Common myeloid progenitor, CD34-positive (primary cell): ENCODE measurements around the gene SPINK4.

ENCODE experiments used
- CTCF ChIA-PET: fragments of 350-600 bp; sonication (Branson Sonifier 250); formaldehyde crosslinking; loops from one replicate; lab custom pipeline; 2021; ENCODE audit warnings: antibody characterized with exemption; lab: Charles Lee
- POLR2A ChIA-PET: fragments of 350-600 bp; sonication (Branson Sonifier 250); formaldehyde crosslinking; loops from one replicate; lab custom pipeline; 2021; ENCODE audit warnings: antibody characterized with exemption; lab: Charles Lee
- DNase-seq, 3 donors: peaks; one replicate each; pipeline versions ENCODE4 v3.0.0 to v3.0.0-alpha.2; 2013
- H3K27ac ChIP-seq, 2 experiments: 1 replicate in 1 of 2; 2 replicates in 1 of 2; pipeline ENCODE4 v1.7.0; 2013; ENCODE audit warnings: inconsistent platforms in 2 of 2, low read length in 2 of 2, mild to moderate bottlenecking in 2 of 2, low read depth in 1 of 2, moderate library complexity in 1 of 2; ENCODE audit not compliant: severe bottlenecking in 2 of 2, insufficient read depth in 1 of 2, poor library complexity in 1 of 2
- H3K27me3 ChIP-seq, 5 experiments: replicated peaks in 2 of 5; 1 replicate in 3 of 5; 2 replicates in 2 of 5; pipeline versions ENCODE4 v1.6.1 to v1.7.0; 2013; ENCODE audit warnings: low read length in 4 of 5, mild to moderate bottlenecking in 2 of 5, moderate library complexity in 2 of 5, inconsistent platforms in 1 of 5; ENCODE audit not compliant: insufficient read depth in 5 of 5, control insufficient read depth in 4 of 5
- H3K36me3 ChIP-seq, 4 experiments: 1 replicate in 2 of 4; 2 replicates in 2 of 4; pipeline versions ENCODE4 v1.6.1 to v1.7.0; 2013; ENCODE audit warnings: low read length in 3 of 4, control low read depth in 1 of 4, mild to moderate bottlenecking in 1 of 4; ENCODE audit not compliant: control insufficient read depth in 4 of 4, insufficient read depth in 4 of 4
- H3K4me1 ChIP-seq, 4 experiments: 1 replicate in 3 of 4; 2 replicates in 1 of 4; pipeline versions ENCODE4 v1.6.1 to v1.7.1; 2013; ENCODE audit warnings: low read length in 3 of 4, mild to moderate bottlenecking in 3 of 4, control low read depth in 1 of 4, inconsistent platforms in 1 of 4, moderate library complexity in 1 of 4; ENCODE audit not compliant: control insufficient read depth in 4 of 4, insufficient read depth in 4 of 4; ENCODE audit errors: control extremely low read depth in 1 of 4
- H3K4me3 ChIP-seq, 7 experiments: 1 replicate in 4 of 7; 2 replicates in 3 of 7; pipeline versions ENCODE4 v1.5.1 to v1.7.0; 2013; ENCODE audit warnings: mild to moderate bottlenecking in 7 of 7, low read length in 6 of 7, moderate library complexity in 6 of 7, inconsistent platforms in 2 of 7, low read depth in 2 of 7, control low read depth in 1 of 7; ENCODE audit not compliant: insufficient read depth in 4 of 7, control insufficient read depth in 1 of 7; ENCODE audit errors: extremely low read depth in 1 of 7
- H3K9me3 ChIP-seq, 5 experiments: 1 replicate in 4 of 5; 2 replicates in 1 of 5; pipeline versions ENCODE4 v1.6.1 to v1.7.1; 2013; ENCODE audit warnings: low read length in 4 of 5, mild to moderate bottlenecking in 2 of 5, inconsistent platforms in 1 of 5, low read depth in 1 of 5, moderate library complexity in 1 of 5; ENCODE audit not compliant: control insufficient read depth in 4 of 5, insufficient read depth in 2 of 5; ENCODE audit errors: control extremely low read depth in 1 of 5
- WGBS: methylation state at CpG from one replicate; pipeline ENCODE4 v1.1.5; 2013; ENCODE audit not compliant: insufficient coverage; 5-methylcytosine and 5-hydroxymethylcytosine counted together

Gene SPINK4

GRCh38 chr9:33273266-33273971 lies 33.5 kb downstream of the SPINK4 start:
- Histone ChIP-seq H3K27ac (no peak overlapping the region), H3K4me1 (no peaks in the 10 kb centered on the region), H3K36me3 (peaks cover 34 to 81% (median 53%) of the 10 kb centered on the region in 4 experiments), H3K27me3 (no peaks in the 10 kb centered on the region), H3K9me3 (no peaks in the 10 kb centered on the region), H3K4me3 (no peak overlapping the region)
- ChIA-PET POLR2A (no interaction called here), CTCF (interaction anchor here (0.7 to 2.2 kb wide), 8 partner anchors 10 to 1230 kb away, joined by 3 to 9 read pairs (median 4); partner anchors contain the start of gene SPINK4)
- WGBS, result no CpG with 5 or more reads among the region's 3 CpGs
- DNase-seq, result no peak

GRCh38 chr9:33273972-33274328 lies 34.0 kb downstream of the SPINK4 start:
- no peaks in the 10 kb centered on the region for H3K9me3 ChIP-seq
- ChIA-PET CTCF (interaction anchor here (0.9 to 2.2 kb wide), 7 partner anchors 9 to 194 kb away, joined by 3 to 9 read pairs (median 4); partner anchors contain the start of gene SPINK4), POLR2A (interaction anchor here (0.6 kb wide), 1 partner anchor 65 kb away, joined by 3 read pairs; no protein-coding TSS in a partner anchor)
- H3K4me3 ChIP-seq, result no peak overlapping the region
- no peaks in the 10 kb centered on the region for H3K4me1 ChIP-seq
- no peak overlapping the region for H3K27ac ChIP-seq
- no peaks in the 10 kb centered on the region for H3K27me3 ChIP-seq
- no peak for DNase-seq
- no CpG with 5 or more reads among the region's 2 CpGs for WGBS
- peaks cover 36 to 83% (median 55%) of the 10 kb centered on the region in 4 experiments for H3K36me3 ChIP-seq

- Histone ChIP-seq H3K4me1 (no peaks in the 10 kb centered on the region), H3K4me3 (no peak overlapping the region), H3K36me3 (peaks cover 33 to 87% (median 56%) of the 10 kb centered on the region in 4 experiments), H3K27ac (no peak overlapping the region), H3K27me3 (no peaks in the 10 kb centered on the region), H3K9me3 (no peaks in the 10 kb centered on the region)
- ChIA-PET CTCF (no interaction called here), POLR2A (no interaction called here)
- no peak for DNase-seq
- 98% methylated on average over 4 of the region's 4 CpGs for WGBS
These were observed 37.5 kb downstream of the SPINK4 start for GRCh38 chr9:33277484-33277883.

- Histone ChIP-seq H3K27ac (peak overlapping the region in 1 of 2 experiments; percentile 34), H3K27me3 (no peaks in the 10 kb centered on the region), H3K4me3 (no peak overlapping the region), H3K9me3 (no peaks in the 10 kb centered on the region), H3K4me1 (peaks cover 0 to 40% (median 30%) of the 10 kb centered on the region in 4 experiments), H3K36me3 (peaks cover 5 to 31% (median 15%) of the 10 kb centered on the region in 4 experiments)
- ChIA-PET CTCF (interaction anchor here (0.8 to 5.2 kb wide), 6 partner anchors 12 to 212 kb away, joined by 3 to 39 read pairs (median 6); no protein-coding TSS in a partner anchor), POLR2A (no interaction called here)
- no peak for DNase-seq
- 25% methylated on average over 2 of the region's 5 CpGs for whole genome bisulfite sequencing
These were observed 45.5 kb downstream of the SPINK4 start for GRCh38 chr9:33285502-33285901.

GRCh38 chr9:33287087-33287490 lies 47.1 kb downstream of the SPINK4 start:
- Histone ChIP-seq H3K27ac (no peak overlapping the region), H3K27me3 (no peaks in the 10 kb centered on the region), H3K4me1 (peaks cover 6 to 55% (median 40%) of the 10 kb centered on the region in 4 experiments), H3K9me3 (no peaks in the 10 kb centered on the region), H3K36me3 (peaks cover 3 to 19% (median 11%) of the 10 kb centered on the region in 4 experiments), H3K4me3 (no peak overlapping the region)
- WGBS, result 68% methylated on average over 4 of the region's 4 CpGs
- peak; percentile 73 to 90 (median 87) for DNase-seq
- ChIA-PET CTCF (interaction anchor here (0.6 to 5.2 kb wide), 16 partner anchors 11 to 179 kb away, joined by 3 to 39 read pairs (median 4); no protein-coding TSS in a partner anchor), POLR2A (interaction anchor here (0.7 to 1.4 kb wide), 3 partner anchors 11 to 34 kb away, joined by 3 to 5 read pairs (median 4); no protein-coding TSS in a partner anchor)

- no peak for DNase-seq
- Histone ChIP-seq H3K27ac (peak overlapping the region; percentile 97 to 99), H3K9me3 (no peaks in the 10 kb centered on the region), H3K27me3 (no peaks in the 10 kb centered on the region), H3K36me3 (peaks cover 3 to 19% (median 12%) of the 10 kb centered on the region in 4 experiments), H3K4me3 (no peak overlapping the region), H3K4me1 (peaks cover 6 to 59% (median 44%) of the 10 kb centered on the region in 4 experiments)
- ChIA-PET CTCF (interaction anchor here (0.9 to 5.2 kb wide), 9 partner anchors 9 to 178 kb away, joined by 3 to 39 read pairs (median 14); no protein-coding TSS in a partner anchor), POLR2A (no interaction called here)
- no CpG with 5 or more reads among the region's 4 CpGs for WGBS
These were observed 48.3 kb downstream of the SPINK4 start for GRCh38 chr9:33288235-33288634.
